Dedifferentiated amniotic fluid mesenchymal stem cell (primary cell): ENCODE results near the gene ZDHHC17.
"Not testable (repeated sequence)": the region's sequence is repeated elsewhere in the genome, so short reads cannot be mapped to it uniquely, and the experiment has no call there.

ENCODE experiments used
- DNase-seq: peaks from one replicate; pipeline ENCODE4 v3.0.0-alpha.2; 2016; ENCODE audit errors: extremely low spot score

The ZDHHC17 gene

DNA sequence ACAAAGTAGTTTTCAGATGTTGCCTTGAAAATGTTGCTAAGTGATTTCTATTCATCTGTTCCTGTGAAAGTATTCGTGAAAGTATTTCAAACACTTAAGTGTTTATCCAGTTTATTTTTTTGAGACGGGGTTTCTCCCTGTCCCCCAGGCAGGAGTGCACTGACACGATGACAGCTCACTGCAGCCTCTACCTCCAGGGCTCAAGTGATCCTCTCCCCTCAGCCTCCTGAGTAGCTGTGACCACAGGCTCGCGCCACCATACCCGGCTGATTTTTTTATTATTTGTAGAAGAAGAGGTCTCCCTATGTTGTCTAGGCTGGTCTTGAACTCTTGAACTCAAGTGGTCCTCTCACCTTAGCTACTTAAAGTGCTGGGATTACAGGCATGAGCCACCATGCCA lies 1.7 kb downstream of the ZDHHC17 start:
- no peak for DNase-seq

DNA sequence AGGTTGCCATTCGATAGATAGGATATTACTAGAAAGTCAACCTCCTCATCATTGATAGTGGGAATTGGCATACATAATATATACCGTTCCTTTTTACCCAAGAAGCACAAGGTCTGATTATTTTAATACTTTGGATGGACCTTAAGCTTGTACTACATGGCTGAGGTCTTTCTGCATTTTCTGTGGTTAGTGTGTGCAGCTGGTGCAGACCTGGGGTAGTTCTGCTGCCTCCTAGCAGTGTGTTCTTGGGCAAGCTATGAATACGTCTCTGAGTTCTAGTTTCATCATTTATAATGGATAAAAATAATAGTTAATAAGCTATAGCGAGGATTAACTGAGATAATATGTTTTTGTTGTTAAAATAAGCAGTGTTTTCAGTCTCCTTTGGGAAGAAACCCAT lies 2.2 kb downstream of the ZDHHC17 start:
- DNase-seq: no peak

DNA sequence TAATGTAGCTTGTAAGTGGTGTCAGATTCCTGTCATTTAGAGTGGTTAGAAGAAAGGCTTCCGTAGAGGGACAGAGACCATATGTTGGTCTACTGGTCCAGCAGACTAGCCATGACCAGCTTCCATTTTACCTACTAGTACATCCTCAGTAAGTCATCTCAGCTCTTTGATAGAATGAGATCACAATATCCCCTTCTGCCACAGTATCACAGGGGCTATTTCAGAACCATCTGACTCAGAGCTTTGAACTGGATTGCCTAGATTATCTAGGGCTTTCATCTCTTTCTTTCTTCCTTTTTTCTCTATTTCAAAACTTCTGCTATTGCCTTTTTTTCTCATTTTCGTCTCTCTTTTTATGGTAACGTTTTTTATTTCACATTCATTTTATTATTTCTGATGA lies 4.7 kb downstream of the ZDHHC17 start:
- DNase-seq: no peak

DNA sequence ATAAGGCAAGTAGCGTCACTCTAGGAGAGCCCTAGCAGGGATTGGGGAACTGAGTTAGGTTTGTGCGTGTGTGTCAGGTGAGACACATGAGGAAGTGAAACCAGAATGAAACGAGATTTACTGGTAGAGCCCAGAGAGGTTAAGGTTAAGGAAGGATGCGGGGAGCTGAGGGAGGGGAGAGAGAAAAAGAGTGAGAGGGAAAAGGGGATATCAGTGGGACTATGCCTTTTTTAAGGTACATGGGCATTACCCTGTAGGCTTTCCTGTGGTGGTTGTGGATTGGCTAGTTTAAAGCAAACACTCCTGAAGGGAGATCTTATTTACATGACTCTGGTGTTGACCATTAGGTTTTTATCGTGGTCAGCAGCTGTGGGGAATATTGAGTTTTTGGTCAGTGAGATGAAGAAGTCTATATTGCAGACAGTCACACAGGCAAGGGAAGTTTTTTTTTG lies 13.9 kb downstream of the ZDHHC17 start:
- DNase-seq: no peak

DNA sequence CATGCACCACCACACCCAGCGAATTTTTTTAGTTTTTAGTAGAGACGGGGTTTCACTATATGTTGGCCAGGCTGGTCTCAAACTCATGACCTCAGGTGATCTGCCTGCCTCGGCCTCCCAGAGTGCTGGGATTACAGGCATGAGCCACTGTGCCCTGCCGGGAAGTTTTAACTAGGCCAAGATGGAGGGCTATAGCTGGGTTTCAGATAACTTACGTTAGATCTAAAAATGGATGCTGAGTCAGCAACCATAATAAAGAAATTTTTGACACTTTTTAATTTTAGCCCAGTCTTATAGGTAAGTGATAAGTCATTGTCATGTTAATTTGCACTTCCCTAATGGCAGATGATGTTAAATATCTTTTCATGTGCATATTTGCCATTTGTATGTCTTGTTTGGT lies 14.4 kb downstream of the ZDHHC17 start:
- DNase-seq: no peak

DNA sequence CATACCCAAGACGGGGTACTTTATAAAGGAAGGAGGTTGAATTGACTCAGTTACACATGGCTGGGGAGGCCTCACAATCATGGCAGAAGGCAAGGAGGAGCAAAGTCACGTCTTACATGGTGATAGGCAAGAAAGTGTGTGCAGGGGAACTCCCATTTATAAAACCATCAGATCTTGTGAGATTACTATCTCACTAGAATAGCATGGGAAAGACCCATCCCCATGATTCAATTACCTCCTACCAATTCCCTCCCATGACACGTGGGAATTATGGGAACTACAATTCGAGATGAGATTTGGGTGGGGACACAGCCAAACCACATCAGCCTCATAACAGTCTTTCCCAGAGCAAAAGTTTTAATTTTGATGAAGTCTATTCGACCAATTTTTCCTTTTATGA lies 15.4 kb downstream of the ZDHHC17 start:
- DNase-seq: not testable (repeated sequence)

DNA sequence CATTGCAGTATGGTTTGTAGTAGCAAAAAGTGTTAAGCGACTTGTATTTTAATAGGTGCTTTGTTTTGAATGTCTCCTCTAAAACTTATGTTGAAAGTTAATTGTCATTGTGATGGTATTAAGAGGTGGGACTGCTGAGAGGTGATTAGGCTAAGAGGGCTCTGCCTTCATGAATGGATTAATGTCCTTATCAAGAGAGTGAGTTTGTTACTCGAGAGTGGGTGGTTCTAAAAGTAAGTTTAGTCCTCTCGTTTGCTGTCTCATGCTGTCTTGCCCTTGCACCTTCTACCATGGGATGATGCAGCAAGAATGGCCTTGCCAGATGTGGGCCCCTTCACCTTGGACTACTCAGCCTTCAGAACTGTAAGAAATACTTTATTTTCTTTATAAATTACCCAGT lies 17.4 kb downstream of the ZDHHC17 start:
- no peak for DNase-seq

DNA sequence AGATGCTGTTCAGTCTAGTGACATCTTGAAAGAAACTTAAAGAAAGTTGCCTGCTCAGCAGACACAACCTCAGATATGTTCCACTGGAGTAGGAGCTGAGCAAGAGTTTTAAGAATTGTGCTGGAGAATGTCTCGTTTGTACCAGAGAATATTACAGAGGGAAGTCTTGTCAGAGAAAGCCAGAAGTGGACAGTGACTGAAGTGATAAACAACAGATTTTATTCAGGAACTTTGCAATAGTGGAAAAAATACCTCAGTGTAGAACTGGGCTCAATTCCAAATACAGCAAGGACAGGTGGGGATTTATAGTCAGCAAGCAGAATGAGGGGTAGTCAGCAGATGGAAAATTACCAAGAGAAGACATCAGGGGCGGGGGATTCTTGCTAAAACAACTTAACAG lies 18.6 kb downstream of the ZDHHC17 start:
- DNase-seq: no peak

DNA sequence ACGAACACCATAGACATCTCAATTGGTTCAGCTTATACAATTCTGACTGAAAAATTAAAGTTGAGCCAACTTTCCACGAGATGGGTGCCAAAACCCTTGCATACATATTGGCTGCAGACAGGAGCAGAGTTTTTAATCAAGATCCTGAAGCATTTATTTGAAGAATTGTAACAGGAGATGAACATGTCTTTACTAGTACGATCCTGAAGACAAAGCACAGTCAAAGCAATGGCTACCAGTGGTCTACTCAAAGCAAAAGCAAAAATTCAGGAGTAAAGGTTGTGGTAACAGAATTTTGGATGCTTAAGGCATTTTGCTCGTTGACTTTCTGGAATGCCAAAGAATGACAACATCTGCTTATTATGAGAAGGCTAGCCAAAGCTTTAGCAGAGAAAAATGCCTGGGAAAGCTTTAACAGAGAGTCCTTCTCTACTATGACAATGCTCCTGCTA lies 20.7 kb downstream of the ZDHHC17 start:
- peak; percentile 90 for DNase-seq

DNA sequence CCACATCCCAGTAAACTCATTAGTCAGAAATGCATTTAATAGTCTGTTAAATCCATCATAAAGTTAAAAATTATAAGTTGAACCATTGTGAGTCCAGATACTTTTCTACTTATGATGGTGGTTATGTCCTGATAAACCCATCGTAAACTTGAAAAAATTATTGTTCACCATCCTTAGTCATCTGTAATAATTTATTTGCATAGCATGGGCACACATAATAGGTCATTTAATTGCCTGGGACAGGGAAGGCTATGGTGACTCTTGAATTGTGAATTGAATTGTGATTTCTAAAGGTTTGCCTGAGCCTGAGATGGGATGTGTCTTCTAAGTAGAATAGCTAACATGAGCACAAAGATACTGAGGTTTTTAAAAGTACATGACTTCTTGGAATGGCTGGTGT lies 21.5 kb downstream of the ZDHHC17 start:
- DNase-seq: no peak

DNA sequence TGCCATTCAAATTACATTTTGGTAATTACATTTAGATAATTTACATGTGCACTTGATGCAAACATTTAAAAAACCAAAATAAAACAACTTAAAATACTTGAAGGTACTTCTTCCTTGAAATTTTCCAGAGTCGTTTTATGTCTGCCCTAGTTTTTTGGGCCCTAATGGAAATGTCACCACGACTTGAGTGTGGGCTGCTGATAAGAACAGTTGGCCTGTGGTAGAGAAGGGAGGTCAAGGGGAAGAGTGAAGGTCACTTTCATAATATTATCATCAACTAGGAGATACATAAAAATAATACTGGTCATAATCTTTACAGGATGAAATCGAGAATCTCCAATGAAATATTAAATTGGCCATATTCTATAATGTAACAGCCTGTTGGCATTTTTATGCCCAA lies 23.1 kb downstream of the ZDHHC17 start:
- DNase-seq: no peak

DNA sequence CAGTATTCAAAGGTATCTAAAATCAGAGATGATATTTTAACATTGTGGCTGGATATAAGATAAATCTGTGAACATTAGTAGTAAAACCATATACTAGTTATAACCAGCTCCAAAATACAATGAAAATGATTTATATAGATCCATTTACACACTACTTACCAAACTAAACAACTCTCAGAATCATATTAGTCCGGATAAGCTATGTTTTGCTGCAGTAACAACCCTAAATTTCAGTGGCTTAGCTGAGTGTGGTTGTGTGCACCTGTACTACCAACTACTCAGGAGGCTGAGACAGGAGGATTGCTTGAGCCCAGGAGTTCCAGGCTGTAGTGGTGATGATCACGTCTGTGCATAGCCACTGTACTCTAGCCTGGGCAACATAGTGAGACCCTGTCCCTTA lies 23.8 kb downstream of the ZDHHC17 start:
- no peak for DNase-seq

DNA sequence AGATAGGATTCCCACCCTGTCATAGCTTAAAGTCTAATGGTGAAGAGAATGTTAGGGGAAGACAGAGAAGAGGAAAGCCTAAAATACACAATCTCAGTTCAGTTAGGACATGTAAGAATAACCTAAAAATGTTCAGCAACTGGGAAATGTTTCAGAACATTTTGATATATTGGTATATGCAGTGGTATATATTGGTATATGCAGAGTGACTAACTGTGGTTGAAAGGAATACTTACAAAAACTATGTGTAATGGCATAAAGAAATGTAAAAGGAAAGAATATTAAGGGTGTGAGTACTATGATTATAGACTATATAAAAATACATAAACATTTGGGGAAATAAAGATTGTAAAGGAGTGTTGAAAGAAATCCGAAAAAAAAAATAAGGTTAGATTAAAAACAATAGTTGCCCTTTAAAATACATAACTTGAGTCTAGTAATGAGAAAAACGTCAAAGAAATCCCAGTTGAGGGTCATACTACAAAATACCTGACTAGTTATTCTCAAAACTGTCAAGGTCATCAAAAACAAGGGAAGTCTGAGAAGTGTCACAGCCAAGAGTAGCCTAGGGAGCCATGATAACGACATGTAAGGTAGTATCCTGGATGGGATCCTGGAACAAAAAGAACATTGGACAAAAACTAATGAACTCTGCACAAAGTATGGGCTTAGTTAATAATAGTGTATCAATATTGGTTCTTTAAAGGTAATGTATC lies 25.6 kb downstream of the ZDHHC17 start:
- DNase-seq: no peak

DNA sequence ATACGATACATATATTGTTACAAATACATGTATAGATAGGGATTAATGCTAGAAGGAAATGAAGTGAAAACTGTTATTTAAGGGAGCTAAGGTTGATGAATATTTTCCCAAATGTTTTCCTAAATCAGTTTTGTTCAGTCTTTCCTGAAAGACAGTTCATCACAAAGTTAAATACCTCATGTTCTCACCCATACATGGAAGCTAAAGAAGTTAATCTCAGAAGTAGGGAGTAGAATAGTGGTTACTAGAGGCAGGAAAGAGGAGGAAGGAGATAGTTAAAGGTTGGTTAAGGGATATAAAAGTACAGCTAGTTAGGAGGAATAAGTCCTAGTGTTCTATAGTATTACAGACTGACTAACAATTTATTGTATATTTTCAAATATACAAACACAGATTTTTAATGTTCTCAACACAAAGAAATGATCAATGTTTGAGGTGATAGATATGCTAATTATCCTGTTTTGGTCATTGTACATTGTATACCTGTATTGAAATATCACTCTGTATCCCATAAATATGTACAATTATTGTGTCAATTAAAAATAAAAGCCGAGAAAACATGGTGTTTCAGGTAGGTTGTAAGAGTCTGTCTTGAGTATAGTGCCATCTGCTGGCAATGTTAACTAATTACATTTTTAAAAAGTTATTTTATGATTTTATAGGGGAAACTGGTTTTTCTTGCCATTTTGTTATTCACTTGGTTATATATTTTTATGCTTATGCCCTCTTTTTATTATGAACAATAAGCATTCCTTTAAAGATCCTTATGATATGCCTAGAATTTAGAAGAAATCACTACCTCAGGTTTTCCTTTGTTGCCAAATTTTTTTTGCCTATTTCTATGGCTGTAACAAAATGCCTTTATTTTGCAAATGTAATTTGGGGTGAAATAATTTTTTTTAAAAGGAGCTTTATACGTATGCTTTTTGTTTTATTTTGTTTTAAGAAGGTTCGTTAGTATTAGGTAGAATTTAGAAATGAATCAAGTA lies 26.9 kb downstream of the ZDHHC17 start:
- no peak for DNase-seq

DNA sequence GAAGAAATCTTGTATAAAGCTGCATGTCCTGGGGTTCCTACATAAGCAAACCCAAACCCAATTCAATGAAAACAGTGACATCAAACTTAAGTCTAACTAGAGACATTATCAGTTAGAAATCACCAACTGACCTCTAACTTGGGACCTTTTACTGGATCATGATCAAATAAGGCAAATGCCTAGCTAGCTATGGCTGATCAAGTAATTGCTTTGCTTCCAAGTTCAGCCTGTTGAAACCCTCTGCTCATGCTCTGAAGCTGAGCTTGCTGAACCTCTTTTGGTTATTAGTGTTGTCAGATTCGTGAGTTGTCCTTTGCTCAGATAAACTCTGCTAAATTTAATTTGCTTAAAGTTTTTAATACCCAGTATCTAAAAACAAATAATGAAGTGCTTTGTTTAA lies 28.9 kb downstream of the ZDHHC17 start:
- DNase-seq: no peak

DNA sequence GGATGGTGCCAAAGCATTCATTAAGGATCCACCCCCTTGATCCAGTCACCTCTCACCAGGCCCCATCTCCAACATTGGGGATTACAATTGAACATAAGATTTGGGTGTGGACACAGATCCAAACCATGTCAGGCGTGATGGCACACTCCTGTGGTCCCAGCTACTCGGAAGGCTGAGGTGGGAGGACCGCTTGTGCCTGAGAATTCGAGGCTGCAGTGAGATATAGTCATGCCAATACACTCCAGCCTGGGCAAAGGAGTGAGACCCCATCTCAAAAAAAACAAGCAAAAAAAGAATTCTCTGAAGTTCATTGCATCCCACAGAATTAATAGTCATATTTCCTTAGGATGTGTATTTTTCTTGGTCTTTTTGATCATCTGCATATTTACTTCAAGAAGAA lies 34.9 kb downstream of the ZDHHC17 start:
- no peak for DNase-seq

DNA sequence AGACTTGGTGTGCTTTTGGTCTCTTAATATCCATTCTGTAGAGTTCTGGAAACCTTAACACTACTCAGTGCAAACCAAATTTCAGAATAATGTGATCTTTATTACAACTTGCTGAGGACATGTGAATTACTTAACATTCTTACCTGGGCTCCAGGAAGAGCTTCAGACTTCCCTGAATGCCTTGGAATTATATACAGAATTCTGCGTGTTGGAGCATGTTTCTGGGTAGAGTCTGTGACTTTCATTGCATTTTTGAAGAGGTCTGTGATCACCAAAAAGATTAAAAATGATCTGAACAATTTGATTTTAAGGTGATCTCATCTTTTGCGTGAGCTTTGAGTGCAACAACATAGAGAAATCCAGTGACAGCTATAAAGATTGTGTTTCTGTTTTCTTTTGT lies 35.4 kb downstream of the ZDHHC17 start:
- DNase-seq: no peak

DNA sequence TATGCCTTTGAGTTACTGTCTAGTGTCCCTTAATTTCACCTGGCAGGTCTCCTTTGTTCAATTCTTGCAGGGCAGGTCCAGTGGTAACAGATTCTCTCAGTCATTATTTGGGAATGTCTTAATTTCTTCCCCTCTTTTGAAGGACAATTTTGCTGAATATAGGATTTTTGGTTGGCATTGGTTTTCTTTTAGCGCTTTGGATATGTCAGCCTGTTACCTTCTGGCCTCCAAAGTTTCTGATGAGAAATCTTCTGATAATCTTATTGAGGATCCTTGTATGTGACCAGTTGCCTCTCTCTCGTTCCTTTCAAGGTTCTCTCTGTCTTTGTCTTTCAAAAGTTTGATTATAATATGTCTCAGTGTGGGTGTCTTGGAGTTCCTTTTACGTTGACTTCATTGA lies 38.1 kb downstream of the ZDHHC17 start:
- DNase-seq: no peak

DNA sequence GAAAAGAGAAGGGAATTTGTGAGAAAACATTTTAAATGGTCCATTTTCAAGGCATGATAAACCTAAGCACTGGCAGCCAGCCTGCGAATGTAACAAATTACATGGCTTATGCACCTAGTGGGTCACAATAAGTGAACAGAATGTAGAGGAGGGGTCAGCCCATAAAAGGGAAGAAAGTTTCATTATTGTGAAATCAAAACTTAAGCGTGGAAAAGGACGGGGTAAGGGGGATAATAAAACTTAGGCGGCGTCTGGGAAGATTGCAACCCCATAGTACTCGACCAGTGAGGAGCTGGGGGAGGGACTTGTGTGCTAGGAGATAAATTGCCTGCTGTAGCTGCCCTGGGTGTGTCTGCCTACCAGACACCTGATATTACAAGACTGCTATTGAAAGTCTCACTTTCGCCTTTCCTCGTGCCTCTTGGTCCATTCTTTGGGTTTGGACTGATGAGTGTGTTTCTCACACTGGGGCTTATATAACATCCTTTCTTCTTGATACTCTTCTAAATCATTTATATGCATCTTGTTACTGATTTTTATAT lies 40.6 kb downstream of the ZDHHC17 start:
- DNase-seq: no peak

DNA sequence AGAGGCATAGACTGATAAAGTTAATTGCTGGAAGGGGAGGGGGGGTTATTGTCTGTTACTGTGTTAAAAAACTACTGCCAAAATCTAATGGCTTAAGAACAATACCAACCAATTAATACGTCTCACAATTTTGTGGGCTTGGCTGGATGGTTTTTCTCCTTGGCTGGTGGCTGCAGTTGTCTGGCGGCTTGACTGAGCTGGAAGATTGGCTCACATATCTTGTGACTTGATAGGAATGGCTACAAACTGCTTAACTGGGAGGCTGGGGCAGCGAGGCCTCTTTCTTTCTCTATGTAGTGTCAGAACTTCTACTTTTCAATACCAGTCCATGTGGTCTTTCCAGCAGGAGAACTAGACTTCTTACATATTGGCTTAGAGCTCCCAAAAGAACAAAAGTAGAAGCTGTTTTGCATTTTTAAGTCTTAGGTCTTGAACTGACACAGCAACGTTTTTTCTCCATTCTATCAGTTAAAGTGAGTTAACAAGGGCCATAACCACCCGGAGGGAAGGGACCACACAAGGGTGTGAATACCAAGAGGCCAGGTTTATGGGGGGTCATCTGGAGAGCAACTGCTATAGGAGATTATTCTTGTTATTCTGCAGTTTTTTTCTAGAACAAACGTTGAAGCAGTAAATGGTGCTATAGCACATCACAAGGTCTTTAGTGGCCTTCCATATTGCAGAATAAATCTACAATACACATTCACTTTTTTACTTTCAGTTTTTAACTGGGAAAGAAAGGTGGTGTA lies 46.9 kb downstream of the ZDHHC17 start:
- DNase-seq: no peak

DNA sequence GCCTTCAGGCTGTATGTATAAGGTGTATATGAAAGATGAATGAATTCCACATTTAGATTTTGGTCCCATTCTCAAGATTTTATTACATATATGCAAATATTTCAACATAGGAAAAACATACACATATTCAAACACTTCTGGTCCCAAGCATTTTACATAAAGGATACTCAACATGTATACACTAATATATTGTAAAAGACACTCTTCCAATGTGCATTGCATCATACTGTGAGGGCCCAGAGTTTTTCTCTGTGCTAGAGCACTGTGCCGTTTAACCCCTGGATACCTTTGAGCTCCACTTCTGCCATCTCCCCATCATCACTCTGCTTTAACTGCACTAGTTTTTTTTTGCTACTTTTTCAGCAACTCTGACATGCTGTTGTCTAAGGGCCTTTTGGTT lies 48.1 kb downstream of the ZDHHC17 start:
- no peak for DNase-seq

DNA sequence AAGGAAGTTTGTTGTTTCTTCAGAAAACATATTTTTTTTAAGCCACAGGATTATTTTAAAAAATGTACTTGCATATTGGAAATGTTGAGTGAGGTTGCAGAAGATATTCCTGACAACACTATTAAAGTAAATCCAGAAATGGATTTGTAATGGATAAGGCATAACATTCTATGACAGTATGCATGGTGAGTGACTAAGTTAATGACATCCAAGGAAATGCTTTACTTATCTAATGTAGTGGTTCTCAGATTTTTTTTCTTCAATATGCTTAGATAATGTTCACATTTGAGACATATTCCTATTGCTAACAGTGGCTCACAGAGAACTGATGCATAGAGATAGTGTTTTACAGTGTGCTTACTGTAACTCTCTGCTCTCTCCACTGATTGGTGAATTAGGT lies 49.4 kb downstream of the ZDHHC17 start:
- DNase-seq: no peak
